H9 (cell line): ENCODE results near the gene TBC1D4. TPM values are rescaled to one million over a fixed set of nuclear protein-coding genes. Genes with fewer than 3 reads are reported as not detected.
A peak's percentile ranks its signal among the peaks of the same experiment; 100 is the strongest.

Experiments used
- DNase-seq: peaks from one replicate; pipeline ENCODE4 v3.0.0-alpha.2; 2017
- H2AFZ ChIP-seq: one replicate; pipeline ENCODE4 v1.6.1; 2013; ENCODE audit warnings: mild to moderate bottlenecking, low read length, control low read depth, moderate library complexity
- H2AK5ac ChIP-seq: 2 replicates; pipeline ENCODE4 v1.6.1; 2013; ENCODE audit warnings: low read length, control low read depth, mixed read lengths; ENCODE audit not compliant: insufficient read length
- H2BK120ac ChIP-seq: one replicate; pipeline ENCODE4 v1.6.1; 2013; ENCODE audit warnings: low read depth, mild to moderate bottlenecking, low read length, control low read depth, inconsistent platforms; ENCODE audit not compliant: poor library complexity, severe bottlenecking
- H2BK12ac ChIP-seq: 2 replicates; pipeline ENCODE4 v1.6.1; 2013; ENCODE audit warnings: low read length, control low read depth, mixed read lengths, low read depth; ENCODE audit not compliant: insufficient read length
- H2BK15ac ChIP-seq: 2 replicates; pipeline ENCODE4 v1.6.1; 2013; ENCODE audit warnings: low read depth, low read length, control low read depth
- H2BK20ac ChIP-seq: one replicate; pipeline ENCODE4 v1.6.1; 2013; ENCODE audit warnings: low read depth, mild to moderate bottlenecking, low read length, control low read depth, inconsistent platforms; ENCODE audit not compliant: poor library complexity, severe bottlenecking
- H2BK5ac ChIP-seq: 2 replicates; pipeline ENCODE4 v1.6.1; 2013; ENCODE audit warnings: low read length, control low read depth, mixed read lengths; ENCODE audit not compliant: insufficient read length
- H3K14ac ChIP-seq: 2 replicates; pipeline ENCODE4 v1.6.1; 2013; ENCODE audit warnings: low read length, control low read depth; ENCODE audit not compliant: insufficient read depth
- H3K18ac ChIP-seq: 2 replicates; pipeline ENCODE4 v1.6.1; 2013; ENCODE audit warnings: low read depth, mild to moderate bottlenecking, mixed read lengths, low read length, control low read depth; ENCODE audit not compliant: insufficient read length
- H3K23ac ChIP-seq: 2 replicates; pipeline ENCODE4 v1.6.1; 2013; ENCODE audit warnings: low read length, control low read depth, mixed read lengths, low read depth; ENCODE audit not compliant: insufficient read length
- H3K23me2 ChIP-seq: 2 replicates; pipeline ENCODE4 v1.6.1; 2013; ENCODE audit warnings: low read depth, mild to moderate bottlenecking, mixed read lengths, low read length, control low read depth; ENCODE audit not compliant: insufficient read length, poor library complexity, severe bottlenecking
- H3K27ac ChIP-seq: 2 replicates; pipeline ENCODE4 v1.5.1; 2013; ENCODE audit warnings: low read length, control low read depth, mixed read lengths, low read depth; ENCODE audit not compliant: insufficient read length
- H3K27me3 ChIP-seq: 2 replicates; pipeline ENCODE4 v1.6.1; 2013; ENCODE audit warnings: low read length, control low read depth, inconsistent platforms; ENCODE audit not compliant: insufficient read depth
- H3K4ac ChIP-seq: 2 replicates; pipeline ENCODE4 v1.6.1; 2013; ENCODE audit warnings: low read depth, mild to moderate bottlenecking, control low read depth, inconsistent platforms, low read length, moderate library complexity
- H3K4me1 ChIP-seq: 2 replicates; pipeline ENCODE4 v1.6.1; 2013; ENCODE audit warnings: low read length, control low read depth, inconsistent platforms; ENCODE audit not compliant: insufficient read depth
- H3K4me2 ChIP-seq: 2 replicates; pipeline ENCODE4 v1.6.1; 2013; ENCODE audit warnings: low read length, control low read depth, mixed read lengths; ENCODE audit not compliant: insufficient read length, insufficient read depth
- H3K56ac ChIP-seq: 2 replicates; pipeline ENCODE4 v1.6.1; 2013; ENCODE audit warnings: low read depth, mild to moderate bottlenecking, mixed read lengths, low read length, control low read depth; ENCODE audit not compliant: insufficient read length
- H3K79me1 ChIP-seq: 2 replicates; pipeline ENCODE4 v1.6.1; 2013; ENCODE audit warnings: low read depth, mild to moderate bottlenecking, moderate library complexity, low read length, control low read depth, inconsistent platforms; ENCODE audit not compliant: insufficient read depth, poor library complexity, severe bottlenecking
- H3K79me2 ChIP-seq: 2 replicates; pipeline ENCODE4 v1.6.1; 2013; ENCODE audit warnings: low read length, control low read depth, inconsistent platforms; ENCODE audit not compliant: insufficient read depth
- H3K9ac ChIP-seq: 2 replicates; pipeline ENCODE4 v1.6.1; 2013; ENCODE audit warnings: low read length, control low read depth, mixed read lengths; ENCODE audit not compliant: insufficient read length; ENCODE audit errors: extremely low read depth
- H3K9me3 ChIP-seq: one replicate; pipeline ENCODE4 v1.6.1; 2013; ENCODE audit warnings: low read depth, low read length, inconsistent platforms; ENCODE audit not compliant: control insufficient read depth
- H3T11ph ChIP-seq: one replicate; pipeline ENCODE4 v1.6.1; 2013; ENCODE audit warnings: mild to moderate bottlenecking, low read length, control low read depth, inconsistent platforms
- H4K20me1 ChIP-seq: one replicate; pipeline ENCODE4 v1.6.1; 2013; ENCODE audit not compliant: control insufficient read depth, insufficient read length, insufficient read depth
- H4K5ac ChIP-seq: 2 replicates; pipeline ENCODE4 v1.6.1; 2013; ENCODE audit warnings: low read depth, mild to moderate bottlenecking, mixed read lengths, low read length, control low read depth; ENCODE audit not compliant: insufficient read length
- H4K8ac ChIP-seq: replicated peaks from 2 replicates; pipeline ENCODE4 v1.6.1; 2013; ENCODE audit warnings: low read length, control low read depth, mixed read lengths, low read depth; ENCODE audit not compliant: insufficient read length
- H4K91ac ChIP-seq: 2 replicates; pipeline ENCODE4 v1.6.1; 2013; ENCODE audit warnings: low read depth, mild to moderate bottlenecking, moderate library complexity, mixed read lengths, low read length, control low read depth; ENCODE audit not compliant: insufficient read length
- H3K27ac Mint-ChIP-seq, 3 experiments: 2 replicates in 2 of 3; 3 replicates in 1 of 3; pipeline ENCODE4 v1.8.0; 2020 to 2021; ENCODE audit warnings: mixed read lengths in 3 of 3, mild to moderate bottlenecking in 1 of 3, moderate library complexity in 1 of 3
- H3K27me3 Mint-ChIP-seq: 2 replicates; pipeline ENCODE4 v1.8.0; 2021; ENCODE audit warnings: low read depth, mild to moderate bottlenecking, moderate library complexity, mixed read lengths
- H3K36me3 Mint-ChIP-seq, 3 experiments: 2 replicates in 2 of 3; 3 replicates in 1 of 3; pipeline ENCODE4 v1.8.0; 2020 to 2021; ENCODE audit warnings: low read depth in 3 of 3, mixed read lengths in 3 of 3; ENCODE audit not compliant: insufficient read depth in 1 of 3
- H3K4me1 Mint-ChIP-seq, 2 experiments: 2 replicates each; pipeline ENCODE4 v1.8.0; 2020; ENCODE audit warnings: mixed read lengths in 2 of 2
- H3K4me3 Mint-ChIP-seq, 2 experiments: 2 replicates in 1 of 2; 3 replicates in 1 of 2; pipeline ENCODE4 v1.8.0; 2020 to 2021; ENCODE audit warnings: mild to moderate bottlenecking in 2 of 2, mixed read lengths in 2 of 2, moderate library complexity in 1 of 2
- H3K9me3 Mint-ChIP-seq, 2 experiments: 2 replicates in 1 of 2; 3 replicates in 1 of 2; pipeline ENCODE4 v1.8.0; 2020; ENCODE audit warnings: mild to moderate bottlenecking in 2 of 2, mixed read lengths in 2 of 2, moderate library complexity in 1 of 2
- WGBS: extraction: QIAGEN DNeasy Blood & Tissue Kit; methylation state at CpG from one replicate; pipeline ENCODE4 v1.1.7; 2013; ENCODE audit warnings: missing lambda C conversion rate, low lambda C conversion rate, mixed read lengths; ENCODE audit not compliant: insufficient read length; ENCODE audit errors: extremely low coverage; 5-methylcytosine and 5-hydroxymethylcytosine counted together
- total RNA-seq: library from RNA; stranded (reverse); gene quantifications from 2 replicates; pipeline ENCODE4 v1.2.1, GENCODE V29; 2021
- TF ChIP-seq, protein P1 (sequence below): fragments of 200-600 bp; sonication (generic); conservative IDR thresholded peaks from 3 replicates; pipeline ENCODE4 v1.8.0; 2021; ENCODE audit warnings: antibody characterized with exemption, mild to moderate bottlenecking

TBC1D4 gene
- total RNA-seq, 1 experiment from 2014 or later = 10.5 TPM

- TF ChIP-seq, protein P1, sequence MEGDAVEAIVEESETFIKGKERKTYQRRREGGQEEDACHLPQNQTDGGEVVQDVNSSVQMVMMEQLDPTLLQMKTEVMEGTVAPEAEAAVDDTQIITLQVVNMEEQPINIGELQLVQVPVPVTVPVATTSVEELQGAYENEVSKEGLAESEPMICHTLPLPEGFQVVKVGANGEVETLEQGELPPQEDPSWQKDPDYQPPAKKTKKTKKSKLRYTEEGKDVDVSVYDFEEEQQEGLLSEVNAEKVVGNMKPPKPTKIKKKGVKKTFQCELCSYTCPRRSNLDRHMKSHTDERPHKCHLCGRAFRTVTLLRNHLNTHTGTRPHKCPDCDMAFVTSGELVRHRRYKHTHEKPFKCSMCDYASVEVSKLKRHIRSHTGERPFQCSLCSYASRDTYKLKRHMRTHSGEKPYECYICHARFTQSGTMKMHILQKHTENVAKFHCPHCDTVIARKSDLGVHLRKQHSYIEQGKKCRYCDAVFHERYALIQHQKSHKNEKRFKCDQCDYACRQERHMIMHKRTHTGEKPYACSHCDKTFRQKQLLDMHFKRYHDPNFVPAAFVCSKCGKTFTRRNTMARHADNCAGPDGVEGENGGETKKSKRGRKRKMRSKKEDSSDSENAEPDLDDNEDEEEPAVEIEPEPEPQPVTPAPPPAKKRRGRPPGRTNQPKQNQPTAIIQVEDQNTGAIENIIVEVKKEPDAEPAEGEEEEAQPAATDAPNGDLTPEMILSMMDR = no peak
- Histone ChIP-seq H2BK15ac (no peak overlapping the region), H3K4ac (no peak overlapping the region), H2BK120ac (no peak overlapping the region), H3K9me3 (no peaks in the 10 kb centered on the region), H2AFZ (no peak overlapping the region), H3K79me1 (no peaks in the 10 kb centered on the region), H4K91ac (no peak overlapping the region), H3K9ac (no peak overlapping the region), H3K56ac (no peak overlapping the region), H3T11ph (no peak overlapping the region), H2BK20ac (no peak overlapping the region), H3K27me3 (no peaks in the 10 kb centered on the region), H2AK5ac (no peak overlapping the region), H3K14ac (peak overlapping the region; percentile 10), H4K20me1 (no peaks in the 10 kb centered on the region), H3K18ac (no peak overlapping the region), H2BK5ac (no peak overlapping the region), H3K23me2 (no peaks in the 10 kb centered on the region), H3K4me2 (no peak overlapping the region), H3K23ac (no peak overlapping the region), H3K79me2 (no peaks in the 10 kb centered on the region), H2BK12ac (no peak overlapping the region), H3K27ac (no peak overlapping the region), H4K8ac (no peak overlapping the region), H4K5ac (no peak overlapping the region), H3K4me1 (no peaks in the 10 kb centered on the region)
- Mint-ChIP-seq H3K9me3 (no peaks in the 10 kb centered on the region; a peak in 1 of 5 replicates), H3K27me3 (peaks cover 2% of the 10 kb centered on the region; the same call in 1 of the 2 replicates), H3K27ac (peak overlapping the region in 1 of 3 experiments; percentile 90; a peak in 2 of 7 replicates), H3K36me3 (peaks cover 0 to 2% (median 0%) of the 10 kb centered on the region in 3 experiments; a peak in 2 of 7 replicates), H3K4me3 (no peak overlapping the region), H3K4me1 (peaks cover 11 to 18% of the 10 kb centered on the region in 2 experiments)
- peak; percentile 35 for DNase-seq
- WGBS = no CpG with 5 or more reads among the region's 5 CpGs
Observed at GRCh38 chr13:75486146-75487062, 4.4 kb upstream of the TBC1D4 start.
